HCT116 (cell line): ENCODE measurements around the gene LSAMP. TPM values are rescaled to one million over a fixed set of nuclear protein-coding genes. Genes with fewer than 3 reads are reported as not detected.

Experiments used
- ATAC-seq: fragments of 200-7000 bp; cut with Tn5 transposase; 2 replicates; pipeline ENCODE4 v1.9.1; 2020; ENCODE audit warnings: mild to moderate bottlenecking, moderate library complexity
- BruUV-seq: library from RNA; stranded (reverse); fragments of 400-500 nt; replicated peaks from 2 replicates; lab custom pipeline; 2021; lab: Mats Ljungman, UMichigan
- CTCF ChIA-PET: fragments of 300-600 bp; sonication (Branson Sonifier 250); formaldehyde crosslinking; loops from one replicate; lab custom pipeline; 2021; ENCODE audit warnings: antibody characterized with exemption; lab: Charles Lee
- POLR2A ChIA-PET: fragments of 300-600, 350-600 bp; sonication (Branson Sonifier 250); formaldehyde crosslinking; loops from one replicate; lab custom pipeline; 2021; ENCODE audit warnings: antibody characterized with exemption; lab: Charles Lee
- RAD21 ChIA-PET, 2 experiments: fragments of 300-600 bp; sonication (Branson Sonifier 250); formaldehyde crosslinking; loops; one replicate each; lab custom pipeline; 2023; ENCODE audit warnings: low total read pairs in 2 of 2; ENCODE audit not compliant: uncharacterized antibody in 2 of 2, unreplicated experiment in 2 of 2, low non-redundant PET in 1 of 2; lab: Charles Lee
- DNase-seq: peaks from one replicate; pipeline ENCODE4 v3.0.0-alpha.2; 2010; ENCODE audit warnings: low read depth, low spot score
- H2AFZ ChIP-seq: fragments of 200-600 bp; shearing (Covaris generic), sonication (generic); 2 replicates; pipeline ENCODE4 v1.6.1; 2017; ENCODE audit warnings: low read depth, mixed run types, mixed read lengths, antibody characterized with exemption, low read length; ENCODE audit not compliant: poor library complexity, severe bottlenecking
- H3K27ac ChIP-seq: 2 replicates; pipeline ENCODE4 v1.5.1; 2012; ENCODE audit warnings: low read depth, low read length
- H3K27me3 ChIP-seq: fragments of 200-600 bp; sonication (generic); 2 replicates; pipeline ENCODE4 v1.6.1; 2016; ENCODE audit warnings: mixed run types, low read length, mixed read lengths; ENCODE audit not compliant: insufficient read depth
- H3K36me3 ChIP-seq, 2 experiments: fragments of 200-500 bp in 1 of 2; fragments of 200-600 bp in 1 of 2; sonication (Bioruptor generic) in 1 of 2; sonication (generic) in 1 of 2; 2 replicates each; pipeline versions ENCODE4 v1.5.1 to v1.6.1; 2014 to 2016; ENCODE audit warnings: low read length in 2 of 2, inconsistent platforms in 1 of 2, mixed read lengths in 1 of 2, mixed run types in 1 of 2; ENCODE audit not compliant: insufficient read depth in 2 of 2, control insufficient read depth in 1 of 2
- H3K4me1 ChIP-seq, 2 experiments: fragments of 200-600 bp in 1 of 2; sonication (generic) in 1 of 2; 2 replicates each; pipeline versions ENCODE4 v1.5.1 to v1.6.1; 2012 to 2017; ENCODE audit warnings: low read length in 2 of 2, inconsistent platforms in 1 of 2, mild to moderate bottlenecking in 1 of 2, mixed read lengths in 1 of 2, mixed run types in 1 of 2, moderate library complexity in 1 of 2; ENCODE audit not compliant: insufficient read depth in 2 of 2, control insufficient read depth in 1 of 2
- H3K4me2 ChIP-seq: fragments of 200-600 bp; sonication (generic); 2 replicates; pipeline ENCODE4 v1.6.1; 2017; ENCODE audit warnings: mixed run types, low read length, mixed read lengths
- H3K4me3 ChIP-seq, 2 experiments: fragments of 200-600 bp in 1 of 2; sonication (generic) in 1 of 2; replicated peaks in 1 of 2; 2 replicates each; pipeline ENCODE4 v1.5.1; 2011 to 2016; ENCODE audit warnings: low read length in 2 of 2, control low read depth in 1 of 2, low read depth in 1 of 2, mild to moderate bottlenecking in 1 of 2, mixed read lengths in 1 of 2, mixed run types in 1 of 2
- H3K79me2 ChIP-seq: fragments of 200-600 bp; sonication (generic); 2 replicates; pipeline ENCODE4 v1.6.1; 2017; ENCODE audit warnings: mild to moderate bottlenecking, mixed run types, low read length, moderate library complexity, mixed read lengths; ENCODE audit not compliant: insufficient read depth
- H3K9ac ChIP-seq: fragments of 200-600 bp; sonication (generic); 2 replicates; pipeline ENCODE4 v1.6.1; 2016; ENCODE audit warnings: low read length, mixed read lengths
- H3K9me2 ChIP-seq: fragments of 200-600 bp; sonication (generic), shearing (Covaris generic); 2 replicates; pipeline ENCODE4 v1.6.1; 2017; ENCODE audit warnings: mixed run types, mild to moderate bottlenecking, moderate library complexity; ENCODE audit not compliant: insufficient read depth
- H3K9me3 ChIP-seq, 2 experiments: fragments of 200-500 bp in 1 of 2; fragments of 200-600 bp in 1 of 2; sonication (Bioruptor generic) in 1 of 2; sonication (generic) in 1 of 2; 2 replicates each; pipeline ENCODE4 v1.6.1; 2014 to 2017; ENCODE audit warnings: low read length in 2 of 2, mixed read lengths in 2 of 2, inconsistent platforms in 1 of 2, low read depth in 1 of 2, mild to moderate bottlenecking in 1 of 2, mixed run types in 1 of 2, moderate library complexity in 1 of 2; ENCODE audit not compliant: control insufficient read depth in 1 of 2, insufficient read depth in 1 of 2
- H4K20me1 ChIP-seq: fragments of 200-600 bp; sonication (generic), shearing (Covaris generic); 2 replicates; pipeline ENCODE4 v1.6.1; 2017; ENCODE audit warnings: mixed run types, mild to moderate bottlenecking, moderate library complexity; ENCODE audit not compliant: insufficient read depth
- CBX3 ChIP-seq: IDR thresholded peaks from 2 replicates; pipeline ENCODE4 v1.6.1; 2012; ENCODE audit warnings: low read depth
- EZH2phosphoT487 ChIP-seq: fragments of 200-600 bp; IDR thresholded peaks from 2 replicates; pipeline ENCODE4 v1.6.1; 2018; ENCODE audit warnings: antibody characterized with exemption, borderline replicate concordance
- REST ChIP-seq: IDR thresholded peaks from 2 replicates; pipeline ENCODE4 v1.6.1; 2012; ENCODE audit warnings: low read depth
- intact Hi-C: fragments of 100-400 bp; cut with micrococcal nuclease; formaldehyde crosslinking; loops from 2 replicates; pipeline ENCODE4 v1.10.0; 2022
- total RNA-seq: library from RNA; stranded (reverse); gene quantifications from one replicate; pipeline ENCODE4 v1.2.1, GENCODE V29; 2021; ENCODE audit not compliant: unreplicated experiment

The LSAMP gene
- total RNA-seq, 1 experiment from 2014 or later = 0.25 TPM

- RAD21 ChIA-PET = no interaction called here
- no peak overlapping the region for H3K4me2 ChIP-seq
Measured at GRCh38 chr3:115905871-115906270, 539.4 kb downstream of the LSAMP start.

More at GRCh38 chr3:115905871-115906270, 539.4 kb downstream of the LSAMP start:
- H3K27ac ChIP-seq = no peak overlapping the region
- intact Hi-C loops = no loop called here
- no peak for ATAC-seq
- H2AFZ ChIP-seq = no peak overlapping the region
- no peaks in the 10 kb centered on the region; the same call in 1 of the 2 replicates for H4K20me1 ChIP-seq
- H3K9ac ChIP-seq = no peak overlapping the region
- POLR2A ChIA-PET = no interaction called here
- H3K9me3 ChIP-seq = no peaks in the 10 kb centered on the region
- peaks cover 72% of the 10 kb centered on the region for H3K27me3 ChIP-seq
- no peaks in the 10 kb centered on the region for H3K36me3 ChIP-seq
- no peaks in the 10 kb centered on the region for H3K79me2 ChIP-seq
- DNase-seq = no peak
- no TSS peak for BruUV-seq
- no peak overlapping the region for H3K4me3 ChIP-seq
- CTCF ChIA-PET = no interaction called here
- TF ChIP-seq REST (no peak), CBX3 (no peak), EZH2phosphoT487 (no peak)
- H3K9me2 ChIP-seq = no peaks in the 10 kb centered on the region
- no peaks in the 10 kb centered on the region for H3K4me1 ChIP-seq
